NCI-H187 treated with DMSO at 0.1 percent for 48 hours (cell line): ENCODE measurements around the gene INO80.
"Not testable (repeated sequence)": the region's sequence is repeated elsewhere in the genome, so short reads cannot be mapped to it uniquely, and the experiment has no call there.

ENCODE experiments used
- DNase-seq: peaks from one replicate; lab custom pipeline; 2025; lab: John Stamatoyannopoulos, UW

INO80 gene

GRCh38 chr15:41121951-41122350, 5.9 kb upstream of the INO80 start:
- no peak for DNase-seq

- DNase-seq = no peak
These were observed 827 bp upstream of the INO80 start for GRCh38 chr15:41116962-41117252.

DNA sequence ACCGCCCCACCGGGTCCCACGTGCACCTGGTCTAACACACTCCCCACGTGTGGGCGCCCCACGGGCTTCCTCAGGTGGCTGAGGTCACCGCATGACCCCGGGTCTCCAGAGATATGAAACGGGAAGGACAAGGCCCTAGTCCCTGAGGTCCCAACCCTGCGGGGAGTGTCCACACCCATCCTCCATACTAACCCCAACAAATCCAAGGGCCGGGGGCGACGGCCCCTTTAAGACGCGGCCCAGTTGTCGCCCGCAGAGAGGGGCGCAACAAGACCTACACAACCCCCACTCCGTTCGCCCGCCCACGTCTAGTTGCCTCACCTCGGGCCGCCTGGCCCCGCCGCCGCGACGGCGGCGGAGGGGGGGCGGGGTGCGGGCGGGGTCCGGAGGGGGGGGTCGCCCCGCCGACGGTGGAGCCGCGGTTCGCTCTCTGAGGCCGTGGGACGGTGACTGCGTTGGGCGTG, 396 bp downstream of the INO80 start:
- no peak for DNase-seq

DNA sequence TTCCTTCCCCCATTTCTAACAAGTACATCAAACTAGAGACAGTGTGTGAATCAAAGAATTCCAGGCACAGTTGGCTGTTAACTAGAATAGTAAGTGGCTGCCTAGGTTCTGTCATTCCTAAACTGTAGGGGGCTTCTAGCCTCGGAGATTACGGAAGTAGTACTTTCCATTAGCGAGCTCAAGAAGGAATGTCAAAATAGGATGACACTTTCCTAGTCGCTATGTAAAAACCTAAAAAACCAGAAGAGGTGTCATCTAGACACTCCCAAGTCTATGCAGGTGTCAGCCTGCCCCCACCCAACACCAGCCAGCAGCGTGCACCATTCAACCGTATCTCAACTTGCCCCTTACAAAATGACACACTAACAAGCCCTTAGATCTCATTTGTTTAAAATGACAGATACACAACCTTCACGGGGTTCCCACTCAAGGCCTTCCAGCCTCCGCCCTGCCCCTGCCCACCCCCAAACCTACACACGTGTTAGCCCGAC, 874 bp downstream of the INO80 start:
- no peak for DNase-seq

GRCh38 chr15:41106947-41107346, 9.1 kb downstream of the INO80 start:
- no peak for DNase-seq

- no peak for DNase-seq
These were observed 10.4 kb downstream of the INO80 start for GRCh38 chr15:41105348-41106334.

GRCh38 chr15:41104234-41104633, 11.8 kb downstream of the INO80 start:
- no peak for DNase-seq

DNA sequence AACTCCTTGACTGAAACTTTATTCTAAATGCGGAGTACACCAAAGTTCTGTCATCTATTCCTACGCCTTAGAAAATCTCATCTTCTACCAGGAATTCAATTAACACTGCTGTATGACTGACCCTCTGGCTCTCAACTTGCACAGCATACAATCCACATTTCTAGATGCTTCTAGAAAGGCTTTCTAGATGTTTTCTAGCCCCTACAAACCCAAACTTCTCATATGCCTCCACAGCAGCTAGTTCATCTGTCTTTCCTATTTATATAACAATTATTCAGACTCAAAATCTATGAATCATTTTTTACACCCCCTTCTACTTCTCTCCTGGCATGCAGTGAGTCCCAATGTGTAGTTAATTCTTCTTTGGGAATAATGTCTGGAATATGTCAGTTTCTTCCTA, 13.2 kb downstream of the INO80 start:
- DNase-seq = no peak

GRCh38 chr15:41096178-41096577, 19.9 kb downstream of the INO80 start:
- DNase-seq = no peak

DNA sequence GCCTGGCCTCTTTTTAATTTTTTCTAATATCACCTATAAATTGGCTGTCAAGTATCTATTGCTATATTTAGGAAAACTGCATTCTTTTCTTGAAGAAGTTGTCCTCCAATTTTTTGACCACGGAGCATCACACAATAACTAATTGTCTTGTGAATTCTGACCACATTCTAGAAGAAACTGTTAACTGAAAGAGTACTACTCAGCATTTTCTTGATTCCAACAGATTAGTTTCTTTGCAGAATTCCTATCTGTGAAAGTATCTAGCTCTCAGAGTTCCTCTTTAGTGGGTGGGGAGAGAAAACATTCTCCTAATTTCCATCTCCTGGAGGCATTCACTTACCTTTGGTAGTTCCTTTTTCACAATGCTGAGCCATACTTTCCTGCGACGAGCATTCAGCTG, 31.1 kb downstream of the INO80 start:
- no peak for DNase-seq

DNA sequence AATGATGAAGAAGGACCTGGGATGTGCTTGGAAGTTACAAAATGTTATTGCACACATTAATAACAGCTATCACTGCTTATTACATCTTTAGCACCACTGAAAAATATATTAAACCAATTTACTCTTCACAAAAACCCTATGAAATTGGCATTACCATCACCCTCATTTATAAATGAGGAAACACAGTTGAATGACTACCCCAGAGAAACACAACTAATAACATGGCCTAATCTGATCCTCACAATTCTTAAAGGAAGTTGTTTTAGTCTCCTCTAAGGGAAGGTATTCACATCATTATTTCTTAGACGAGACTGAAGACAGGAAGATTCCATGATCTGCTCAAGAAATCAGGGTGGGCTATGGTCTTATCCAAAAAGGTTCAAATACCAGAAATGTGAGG, 35.9 kb downstream of the INO80 start:
- DNase-seq = no peak

GRCh38 chr15:41079717-41080116, 36.4 kb downstream of the INO80 start:
- no peak for DNase-seq

DNA sequence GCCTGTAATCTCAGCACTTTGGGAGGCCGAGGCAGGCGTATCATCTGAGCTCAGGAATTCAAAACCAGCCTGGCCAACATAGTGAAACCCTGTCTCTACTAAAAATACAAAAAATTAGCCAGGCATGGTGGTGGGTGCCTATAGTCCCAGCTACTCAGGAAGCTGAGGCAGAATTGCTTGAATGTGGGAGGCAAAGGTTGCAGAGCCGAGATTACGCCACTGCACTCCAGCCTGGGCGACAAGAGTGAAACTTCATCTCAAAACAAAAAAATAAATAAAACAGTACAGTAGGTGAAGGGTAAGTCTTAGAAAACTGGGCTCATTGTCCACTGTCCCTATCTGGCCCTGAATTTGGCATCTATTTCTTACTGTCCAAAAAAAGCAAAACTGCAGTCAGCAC, 37.2 kb downstream of the INO80 start:
- DNase-seq = not testable (repeated sequence)

GRCh38 chr15:41078125-41078524, 38.0 kb downstream of the INO80 start:
- DNase-seq = no peak

DNA sequence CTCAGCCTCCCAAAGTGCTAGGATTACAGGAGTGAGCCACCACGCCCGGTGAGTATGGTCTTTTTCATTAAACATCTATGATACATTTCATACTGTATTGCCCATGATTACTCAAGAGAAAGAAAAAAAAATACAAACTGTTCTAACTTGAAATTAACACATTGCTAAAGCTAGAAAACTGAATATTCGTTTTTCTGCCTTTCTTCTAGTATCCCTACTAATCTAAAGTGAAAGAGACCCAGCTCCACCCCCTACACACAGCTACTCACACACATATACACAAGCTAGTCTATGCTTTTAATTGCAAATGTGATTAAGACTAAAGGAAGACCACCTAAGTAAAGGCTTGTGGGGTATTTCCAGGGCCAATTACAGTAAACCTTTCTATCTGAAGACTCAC, 43.1 kb downstream of the INO80 start:
- DNase-seq = no peak

GRCh38 chr15:41072013-41072412, 44.1 kb downstream of the INO80 start:
- no peak for DNase-seq

DNA sequence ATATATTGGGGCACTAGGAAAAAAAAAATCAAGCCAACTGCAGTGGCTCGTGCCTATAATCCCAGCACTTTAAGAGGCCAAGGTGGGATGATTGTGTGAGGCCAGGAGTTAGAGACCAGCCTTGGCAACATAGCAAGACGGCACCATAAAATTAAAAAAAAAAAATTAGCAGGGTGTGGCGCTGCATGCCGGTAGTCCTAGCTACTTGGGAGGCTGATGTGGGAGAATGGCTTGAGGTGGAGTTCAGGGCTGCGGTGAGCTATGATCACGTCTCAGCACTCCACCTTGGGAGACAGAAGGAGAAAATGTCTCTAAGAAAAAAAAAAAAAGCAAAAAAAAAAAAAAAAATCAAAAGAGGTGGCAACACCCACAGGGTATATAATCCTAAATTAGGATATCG, 49.6 kb downstream of the INO80 start:
- DNase-seq = no peak

DNA sequence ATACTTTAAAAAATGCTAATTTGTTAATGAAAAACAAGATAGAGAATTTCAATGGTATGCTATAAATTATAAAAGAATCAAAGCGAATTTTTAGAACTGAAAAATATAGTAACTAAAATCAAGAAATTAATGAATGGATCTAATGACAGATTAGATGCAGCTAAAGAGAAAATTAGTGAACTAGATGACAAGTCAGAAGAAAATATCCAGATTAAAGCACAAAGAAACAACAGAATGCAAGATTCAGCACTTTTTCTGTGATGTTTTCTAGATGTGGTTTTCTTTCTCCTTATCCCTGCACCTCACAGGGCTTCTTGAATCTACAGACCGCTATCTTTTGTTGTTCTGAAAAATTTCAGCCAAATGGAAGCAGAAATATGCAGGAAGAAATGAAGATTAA, 54.4 kb downstream of the INO80 start:
- no peak for DNase-seq

DNA sequence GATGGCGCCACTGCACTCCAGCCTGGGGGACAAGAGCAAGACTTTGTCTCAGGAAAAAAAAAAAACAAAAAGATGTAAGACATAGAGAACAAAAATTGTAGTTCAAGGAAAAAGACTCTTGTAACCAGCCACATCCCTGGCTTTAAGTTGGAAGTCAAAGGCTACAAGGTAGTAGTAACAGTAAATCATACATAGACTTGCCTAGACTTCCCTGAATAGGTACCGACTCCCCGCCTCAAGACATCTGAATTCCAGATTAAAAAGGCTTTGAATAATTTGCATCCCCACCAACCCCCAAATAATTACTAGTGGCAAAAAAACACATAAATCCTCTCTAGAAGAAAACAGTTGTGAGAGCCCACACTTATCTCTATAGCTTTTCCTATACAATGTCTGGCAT, 55.6 kb downstream of the INO80 start:
- DNase-seq = no peak

- DNase-seq = no peak
These were observed 59.3 kb downstream of the INO80 start for GRCh38 chr15:41056810-41057209.

DNA sequence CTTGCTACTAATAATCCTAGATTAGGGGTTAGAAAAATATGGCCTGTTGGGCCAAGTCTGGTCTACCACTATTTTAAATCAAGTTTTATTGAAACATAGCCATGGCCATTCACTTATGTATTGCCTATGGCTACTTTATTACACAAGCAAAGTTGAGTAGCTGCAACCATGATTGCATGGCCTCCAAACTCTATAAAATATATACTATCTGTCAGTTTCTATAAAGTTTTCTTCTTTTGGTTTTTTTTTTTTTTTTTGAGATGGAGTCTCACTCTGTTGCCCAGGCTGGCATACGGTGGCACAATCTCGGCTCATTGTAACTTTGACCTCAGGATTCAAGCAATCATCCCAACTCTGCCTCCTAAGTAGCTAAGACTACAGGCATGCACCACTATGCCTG, 60.4 kb downstream of the INO80 start:
- no peak for DNase-seq

DNA sequence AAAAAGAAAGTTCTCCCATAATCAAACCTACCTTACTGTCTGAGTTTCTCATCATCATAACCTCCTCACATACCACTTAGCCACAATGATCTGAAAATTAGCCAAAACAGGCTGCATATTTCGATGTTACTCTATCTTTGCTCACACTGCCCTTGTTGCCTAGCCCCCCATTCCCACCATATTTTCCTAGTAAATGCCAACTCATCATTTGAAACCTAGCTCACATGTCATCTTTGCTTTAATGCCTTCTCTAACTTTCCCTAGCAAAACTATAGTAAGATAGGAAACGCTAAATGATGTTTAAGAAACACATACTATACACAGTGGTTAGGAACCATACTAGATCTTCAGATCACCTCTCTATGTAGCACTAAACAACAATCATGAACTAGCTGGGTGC, 64.9 kb downstream of the INO80 start:
- no peak for DNase-seq

DNA sequence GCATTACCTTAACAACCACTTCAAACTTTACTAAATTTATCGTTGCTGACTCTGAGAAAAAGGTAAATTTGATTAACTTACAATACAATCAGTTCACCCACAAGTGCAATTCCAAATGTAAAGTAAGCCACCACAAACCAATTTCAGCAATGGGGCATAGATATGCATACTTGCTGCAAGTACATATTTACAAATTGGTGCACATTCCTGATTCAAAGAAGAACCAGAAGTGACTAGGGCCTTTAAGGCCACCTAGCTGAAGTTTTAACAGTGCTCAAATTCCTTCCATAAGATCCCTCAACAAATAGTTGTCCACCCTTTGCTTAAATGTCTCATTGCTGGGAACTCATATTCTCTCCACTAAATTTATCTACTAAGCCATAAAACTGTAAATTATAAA, 67.2 kb downstream of the INO80 start:
- no peak for DNase-seq

- DNase-seq = no peak
These were observed 67.7 kb downstream of the INO80 start for GRCh38 chr15:41048397-41048796.
